Smooth muscle cell (in vitro differentiated cells): ENCODE data around the gene VMP1. TPM values are rescaled to one million over a fixed set of nuclear protein-coding genes. Genes with fewer than 3 reads are reported as not detected.
A peak's percentile ranks its signal among the peaks of the same experiment; 100 is the strongest.

ENCODE experiments used
- DNase-seq: peaks from one replicate; lab custom pipeline; 2025; ENCODE audit not compliant: unreplicated experiment; lab: John Stamatoyannopoulos, UW
- H2AFZ ChIP-seq: fragments of 200-600 bp; sonication (generic); 2 replicates; pipeline ENCODE4 v1.6.0; 2016; ENCODE audit warnings: antibody characterized with exemption, low read depth, mild to moderate bottlenecking
- H3F3A ChIP-seq: fragments of 200-600 bp; sonication (generic); 2 replicates; pipeline ENCODE4 v1.6.0; 2017; ENCODE audit warnings: antibody characterized with exemption, low read depth
- H3K27ac ChIP-seq: fragments of 200-600 bp; sonication (generic); 2 replicates; pipeline ENCODE4 v1.5.1; 2016; ENCODE audit warnings: low read depth, mild to moderate bottlenecking
- H3K27me3 ChIP-seq: fragments of 200-600 bp; sonication (generic); 2 replicates; pipeline ENCODE4 v1.6.1; 2016; ENCODE audit warnings: low read depth, mild to moderate bottlenecking
- H3K36me3 ChIP-seq: fragments of 200-600 bp; sonication (generic); 2 replicates; pipeline ENCODE4 v1.5.1; 2016; ENCODE audit warnings: low read depth
- H3K4me1 ChIP-seq: fragments of 200-600 bp; sonication (generic); 2 replicates; pipeline ENCODE4 v1.5.1; 2016; ENCODE audit warnings: low read depth
- H3K4me2 ChIP-seq: fragments of 200-600 bp; sonication (generic); 2 replicates; pipeline ENCODE4 v1.6.0; 2016; ENCODE audit warnings: mild to moderate bottlenecking
- H3K4me3 ChIP-seq: fragments of 200-600 bp; sonication (generic); 2 replicates; pipeline ENCODE4 v1.5.1; 2016; ENCODE audit warnings: mild to moderate bottlenecking
- H3K79me2 ChIP-seq: fragments of 200-600 bp; sonication (generic); 2 replicates; pipeline ENCODE4 v1.6.0; 2016; ENCODE audit warnings: low read depth, mild to moderate bottlenecking
- H3K9ac ChIP-seq: fragments of 200-600 bp; sonication (generic); 2 replicates; pipeline ENCODE4 v1.6.0; 2016; ENCODE audit warnings: low read depth
- H3K9me3 ChIP-seq: fragments of 200-600 bp; sonication (generic); replicated peaks from 2 replicates; pipeline ENCODE4 v1.5.1; 2016; ENCODE audit warnings: low read depth
- H4K20me1 ChIP-seq: fragments of 200-600 bp; sonication (generic); 2 replicates; pipeline ENCODE4 v1.6.0; 2016; ENCODE audit warnings: low read depth
- WGBS: methylation state at CpG from one replicate; pipeline ENCODE4 v1.1.7; 2016; ENCODE audit warnings: low lambda C conversion rate; 5-methylcytosine and 5-hydroxymethylcytosine counted together
- polyA plus RNA-seq: library from polyadenylated mRNA; unstranded; fragments of >200 nt; fragmentation: Nextera tagmentation; extraction: Ambion mirVana; gene quantifications from 2 replicates; pipeline ENCODE4 v1.2.1, GENCODE V29; 2016
- total RNA-seq: library from RNA; depleted of rRNA; stranded (reverse); fragments of >200 nt; gene quantifications from 2 replicates; pipeline ENCODE4 v1.2.3, GENCODE V29; 2014
- TF ChIP-seq, protein P1 (sequence below): fragments of 200-600 bp; sonication (generic); IDR thresholded peaks from 2 replicates; pipeline ENCODE4 v1.5.1; 2017; ENCODE audit warnings: borderline replicate concordance, mild to moderate bottlenecking, antibody characterized with exemption; ENCODE audit not compliant: insufficient read depth, poor library complexity, severe bottlenecking

The VMP1 gene
- total and polyA plus RNA-seq, 2 experiments from 2014 or later = 102 to 545 TPM

DNA sequence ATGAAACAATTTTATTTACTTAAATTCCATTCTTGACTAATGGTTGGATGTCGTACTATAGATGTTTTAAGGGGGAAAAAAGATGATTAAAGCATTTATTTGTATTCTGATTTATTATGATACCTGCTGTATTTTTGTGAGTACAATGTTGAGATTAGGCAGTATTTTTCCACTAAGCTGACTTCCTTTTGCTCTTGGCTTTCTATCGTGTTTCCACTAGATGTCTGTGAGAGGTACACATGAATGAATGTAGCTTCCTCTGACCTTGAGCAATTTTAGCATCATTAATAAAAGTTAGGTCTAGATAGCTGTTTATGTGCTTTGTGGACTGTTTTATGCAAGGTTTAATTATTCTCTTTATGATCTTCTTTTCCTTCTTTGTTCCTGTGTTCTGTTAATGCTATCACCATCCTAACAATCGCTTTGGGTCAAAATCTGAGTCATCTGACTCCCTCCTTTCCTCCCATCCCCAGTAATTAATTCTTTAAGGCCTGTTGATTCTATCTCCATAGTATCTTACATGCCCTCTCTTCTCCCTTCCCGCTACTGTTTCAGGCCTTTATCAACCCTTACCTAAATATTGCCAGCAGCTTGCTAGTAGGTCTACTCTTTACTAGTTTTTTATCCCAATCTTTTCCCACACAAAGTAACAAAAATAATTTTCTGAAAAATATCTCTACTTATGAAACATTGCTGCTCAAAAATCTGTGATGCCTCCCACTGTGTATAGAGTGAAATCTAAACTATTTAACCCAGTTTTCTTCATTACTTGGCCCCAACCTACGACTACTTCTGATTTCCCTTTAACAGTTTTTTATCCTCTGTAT lies 76.0 kb downstream of the VMP1 start:
- no peaks in the 10 kb centered on the region for H3K9me3 ChIP-seq
- no peaks in the 10 kb centered on the region for H3K27me3 ChIP-seq
- H3K36me3 ChIP-seq = no peaks in the 10 kb centered on the region
- peak overlapping the region; percentile 95 for H3K9ac ChIP-seq
- peaks cover 37% of the 10 kb centered on the region for H3F3A ChIP-seq
- peak overlapping the region; percentile 16 for H3K4me3 ChIP-seq
- H3K27ac ChIP-seq = peak overlapping the region; percentile 100
- H3K79me2 ChIP-seq = peaks cover 41% of the 10 kb centered on the region
- H2AFZ ChIP-seq = no peak overlapping the region
- TF ChIP-seq, protein P1, sequence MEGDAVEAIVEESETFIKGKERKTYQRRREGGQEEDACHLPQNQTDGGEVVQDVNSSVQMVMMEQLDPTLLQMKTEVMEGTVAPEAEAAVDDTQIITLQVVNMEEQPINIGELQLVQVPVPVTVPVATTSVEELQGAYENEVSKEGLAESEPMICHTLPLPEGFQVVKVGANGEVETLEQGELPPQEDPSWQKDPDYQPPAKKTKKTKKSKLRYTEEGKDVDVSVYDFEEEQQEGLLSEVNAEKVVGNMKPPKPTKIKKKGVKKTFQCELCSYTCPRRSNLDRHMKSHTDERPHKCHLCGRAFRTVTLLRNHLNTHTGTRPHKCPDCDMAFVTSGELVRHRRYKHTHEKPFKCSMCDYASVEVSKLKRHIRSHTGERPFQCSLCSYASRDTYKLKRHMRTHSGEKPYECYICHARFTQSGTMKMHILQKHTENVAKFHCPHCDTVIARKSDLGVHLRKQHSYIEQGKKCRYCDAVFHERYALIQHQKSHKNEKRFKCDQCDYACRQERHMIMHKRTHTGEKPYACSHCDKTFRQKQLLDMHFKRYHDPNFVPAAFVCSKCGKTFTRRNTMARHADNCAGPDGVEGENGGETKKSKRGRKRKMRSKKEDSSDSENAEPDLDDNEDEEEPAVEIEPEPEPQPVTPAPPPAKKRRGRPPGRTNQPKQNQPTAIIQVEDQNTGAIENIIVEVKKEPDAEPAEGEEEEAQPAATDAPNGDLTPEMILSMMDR = no peak
- 5% methylated on average over 5 of the region's 5 CpGs for WGBS
- H4K20me1 ChIP-seq = no peaks in the 10 kb centered on the region
- peak overlapping the region; percentile 85 for H3K4me2 ChIP-seq
- H3K4me1 ChIP-seq = peaks cover 48% of the 10 kb centered on the region
- no peak for DNase-seq

DNA sequence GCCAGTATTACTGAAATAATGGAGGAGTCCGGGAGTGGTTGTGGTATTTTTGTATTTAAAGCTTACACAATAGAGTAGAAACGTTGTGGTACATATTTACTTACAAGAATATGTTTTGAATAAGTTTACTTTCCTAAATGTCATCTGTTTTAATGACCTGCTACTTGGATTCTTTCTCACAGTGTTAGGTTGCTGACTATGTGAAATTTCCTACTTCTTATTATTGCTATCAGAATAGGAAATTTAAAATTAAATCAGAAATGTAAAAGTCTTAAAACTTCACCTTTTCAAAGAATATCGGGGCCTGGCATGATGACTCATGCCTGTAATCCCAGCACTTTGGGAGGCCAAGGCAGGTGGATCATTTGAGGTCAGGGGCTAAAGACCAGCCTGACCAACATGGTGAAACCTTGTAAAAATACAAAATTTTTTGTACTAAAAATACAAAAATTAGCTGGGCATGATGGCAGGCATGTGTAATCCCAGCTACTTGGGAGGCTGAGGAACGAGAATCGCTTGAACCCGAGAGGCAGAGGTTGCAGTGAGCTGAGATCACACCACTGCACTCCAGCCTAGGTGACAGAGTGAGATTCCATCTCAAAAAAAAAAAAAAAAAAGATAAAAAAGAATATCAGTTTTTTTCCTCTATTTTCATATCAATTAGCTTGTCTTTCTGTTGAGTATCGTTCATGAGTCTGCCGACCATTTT lies 77.8 kb downstream of the VMP1 start:
- Histone ChIP-seq H3K79me2 (peaks cover 50% of the 10 kb centered on the region), H2AFZ (no peak overlapping the region), H3K36me3 (no peaks in the 10 kb centered on the region), H3K27me3 (no peaks in the 10 kb centered on the region), H3F3A (peaks cover 38% of the 10 kb centered on the region), H4K20me1 (no peaks in the 10 kb centered on the region), H3K9ac (peak overlapping the region; percentile 95), H3K9me3 (no peaks in the 10 kb centered on the region), H3K4me3 (peak overlapping the region; percentile 40), H3K27ac (peak overlapping the region; percentile 100), H3K4me2 (peak overlapping the region; percentile 85), H3K4me1 (peaks cover 48% of the 10 kb centered on the region)
- no peak for DNase-seq
- 27% methylated on average over 8 of the region's 8 CpGs for WGBS
- TF ChIP-seq, protein P1 = no peak

DNA sequence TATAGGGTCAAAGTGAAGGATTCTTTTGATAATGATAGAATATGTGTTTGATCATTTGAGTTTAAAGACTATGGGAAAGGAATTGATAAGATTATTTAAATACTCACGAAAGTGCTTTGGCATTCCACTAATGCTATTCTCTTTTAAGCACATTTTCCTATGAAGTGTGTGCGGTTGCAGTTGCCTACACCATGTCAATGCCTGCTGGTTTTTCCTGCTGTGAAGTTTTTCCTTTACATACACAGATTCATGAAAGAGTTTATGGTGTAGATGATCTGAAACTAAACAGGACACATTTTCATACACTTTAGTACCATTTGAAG lies 78.7 kb downstream of the VMP1 start:
- peak overlapping the region; percentile 100 for H3K27ac ChIP-seq
- no peaks in the 10 kb centered on the region for H3K27me3 ChIP-seq
- H3K4me1 ChIP-seq = peaks cover 48% of the 10 kb centered on the region
- TF ChIP-seq, protein P1 = no peak
- H3K9ac ChIP-seq = peak overlapping the region; percentile 95
- H3K4me3 ChIP-seq = peak overlapping the region; percentile 40
- DNase-seq = no peak
- H3K9me3 ChIP-seq = no peaks in the 10 kb centered on the region
- WGBS = 0% methylated on average over 2 of the region's 2 CpGs
- H3F3A ChIP-seq = peaks cover 38% of the 10 kb centered on the region
- no peak overlapping the region for H2AFZ ChIP-seq
- no peaks in the 10 kb centered on the region for H3K36me3 ChIP-seq
- H3K79me2 ChIP-seq = peaks cover 52% of the 10 kb centered on the region
- peak overlapping the region; percentile 85 for H3K4me2 ChIP-seq
- no peaks in the 10 kb centered on the region for H4K20me1 ChIP-seq
